K562 (cell line): Measurements from ENCODE around the gene MANEAL. TPM values are rescaled to one million over a fixed set of nuclear protein-coding genes. Genes with fewer than 3 reads are reported as not detected.
A peak's percentile ranks its signal among the peaks of the same experiment; 100 is the strongest.

ENCODE experiments used
- ATF1 ChIP-seq, 2 experiments: fragments of 450-650 bp in 1 of 2; IDR thresholded peaks; 2 replicates each; pipeline ENCODE4 v1.6.1; 2016; ENCODE audit warnings: missing compliant biosample characterization in 1 of 2, missing genetic modification characterization in 1 of 2
- BACH1 ChIP-seq: fragments of 200-800 bp; sonication (Bioruptor generic); IDR thresholded peaks from 2 replicates; pipeline ENCODE4 v1.6.1; 2016; ENCODE audit warnings: missing genetic modification characterization, missing compliant biosample characterization
- CBFA2T3 ChIP-seq: fragments of 450-650 bp; IDR thresholded peaks from 2 replicates; pipeline ENCODE4 v1.6.1; 2017
- CBX3 ChIP-seq, 2 experiments: IDR thresholded peaks; 1 replicate in 1 of 2; 2 replicates in 1 of 2; pipeline ENCODE4 v1.6.1; 2012; ENCODE audit warnings: inconsistent platforms in 2 of 2, low read length in 2 of 2, borderline replicate concordance in 1 of 2, control low read depth in 1 of 2
- CTBP1 ChIP-seq: fragments of 450-650 bp; IDR thresholded peaks from 2 replicates; pipeline ENCODE4 v1.6.1; 2016; ENCODE audit warnings: borderline replicate concordance
- HMGN3 ChIP-seq: IDR thresholded peaks from 2 replicates; pipeline ENCODE4 v1.6.1; 2011; ENCODE audit warnings: borderline replicate concordance, low read depth, mild to moderate bottlenecking, mixed read lengths, low read length; ENCODE audit not compliant: insufficient read length; ENCODE audit errors: extremely low read depth
- HMGXB4 ChIP-seq: sonication (generic); formaldehyde crosslinking; IDR thresholded peaks from 2 replicates; pipeline ENCODE4 v1.8.1; 2023; ENCODE audit warnings: mild to moderate bottlenecking, missing genetic modification reagents
- KHSRP ChIP-seq: fragments of 450-650 bp; IDR thresholded peaks from 2 replicates; pipeline ENCODE4 v1.6.1; 2017
- KLF1 ChIP-seq: fragments of 450-650 bp; IDR thresholded peaks from 2 replicates; pipeline ENCODE4 v1.6.1; 2016; ENCODE audit warnings: missing genetic modification characterization, missing compliant biosample characterization
- MAFG ChIP-seq: fragments of 450-650 bp; conservative IDR thresholded peaks from 2 replicates; pipeline ENCODE4 v1.6.1; 2016; ENCODE audit warnings: missing genetic modification characterization, missing compliant biosample characterization
- MTA1 ChIP-seq: fragments of 450-650 bp; IDR thresholded peaks from 2 replicates; pipeline ENCODE4 v1.6.1; 2017; ENCODE audit warnings: borderline replicate concordance
- MTA3 ChIP-seq: fragments of 450-650 bp; formaldehyde crosslinking; IDR thresholded peaks from 2 replicates; pipeline ENCODE4 v1.6.1; 2017; ENCODE audit warnings: mild to moderate bottlenecking, borderline replicate concordance
- NCOR1 ChIP-seq: fragments of 450-650 bp; IDR thresholded peaks from 2 replicates; pipeline ENCODE4 v1.6.1; 2016; ENCODE audit warnings: mild to moderate bottlenecking, moderate library complexity
- POLR2B ChIP-seq: fragments of 450-650 bp; IDR thresholded peaks from 2 replicates; pipeline ENCODE4 v1.6.1; 2018; ENCODE audit warnings: low read depth; ENCODE audit not compliant: partially characterized antibody
- SP2 ChIP-seq: IDR thresholded peaks from 2 replicates; pipeline ENCODE4 v1.6.1; 2011; ENCODE audit warnings: mild to moderate bottlenecking, low read depth, low read length, moderate library complexity; ENCODE audit not compliant: poor library complexity, severe bottlenecking; ENCODE audit errors: extremely low read depth
- STAG1 ChIP-seq: sonication (generic); formaldehyde crosslinking; IDR thresholded peaks from 2 replicates; pipeline ENCODE4 v1.5.0; 2020; ENCODE audit warnings: missing genetic modification reagents, borderline replicate concordance
- TARDBP ChIP-seq: fragments of 450-650 bp; IDR thresholded peaks from 2 replicates; pipeline ENCODE4 v1.6.1; 2016
- WHSC1 ChIP-seq: IDR thresholded peaks from one replicate; pipeline ENCODE4 v1.6.1; 2012; ENCODE audit warnings: low read length, control low read depth, inconsistent platforms
- ZBTB11 ChIP-seq, 3 experiments: fragments of 200-800 bp in 1 of 3; fragments of 250-450 bp in 1 of 3; fragments of 450-650 bp in 1 of 3; sonication (Bioruptor Pico) in 1 of 3; sonication (Bioruptor generic) in 1 of 3; formaldehyde crosslinking in 1 of 3; IDR thresholded peaks; 2 replicates each; pipeline versions ENCODE4 v1.6.1 to v1.8.0; 2016 to 2022; ENCODE audit warnings: mild to moderate bottlenecking in 2 of 3, missing genetic modification characterization in 2 of 3, missing compliant biosample characterization in 1 of 3, moderate library complexity in 1 of 3
- ZBTB43 ChIP-seq: sonication (generic); formaldehyde crosslinking; IDR thresholded peaks from 2 replicates; pipeline ENCODE4 v1.8.0; 2023; ENCODE audit warnings: mild to moderate bottlenecking, missing genetic modification reagents
- ZFP1 ChIP-seq: fragments of 450-650 bp; formaldehyde crosslinking; IDR thresholded peaks from 2 replicates; pipeline ENCODE4 v1.4.0; 2020; ENCODE audit warnings: mild to moderate bottlenecking, mixed read lengths
- ZNF184 ChIP-seq: sonication (generic); formaldehyde crosslinking; IDR thresholded peaks from 2 replicates; pipeline ENCODE4 v1.5.0; 2020; ENCODE audit warnings: missing genetic modification reagents
- ZNF589 ChIP-seq: fragments of 200-800 bp; sonication (Bioruptor generic); IDR thresholded peaks from 2 replicates; pipeline ENCODE4 v1.6.1; 2016; ENCODE audit warnings: low read depth, missing genetic modification characterization, missing compliant biosample characterization
- ZSCAN32 ChIP-seq: fragments of 450-650 bp; formaldehyde crosslinking; IDR thresholded peaks from 2 replicates; pipeline ENCODE4 v1.4.0; 2020; ENCODE audit warnings: mild to moderate bottlenecking, moderate library complexity
- polyA plus RNA-seq, 8 experiments: library from polyadenylated mRNA; depleted of rRNA in 4 of 8; stranded (reverse) in 5 of 8; unstranded in 3 of 8; fragments of >200 nt; fragmentation: Nextera tagmentation in 2 of 8; fragmentation: Illumina TruSeq in 1 of 8; extraction: Ambion mirVana in 2 of 8; extraction: Trizol in 1 of 8; gene quantifications; 2 replicates each; pipeline versions ENCODE4 v1.2.1 to v1.2.3, GENCODE V29; 2011 to 2014; ENCODE audit warnings: inconsistent platforms in 1 of 8, missing spikeins in 1 of 8
- total RNA-seq, 7 experiments: library from RNA; depleted of rRNA in 6 of 7; stranded (reverse); fragments of >200 nt in 6 of 7; fragmentation: Illumina TruSeq in 2 of 7; extraction: Trizol in 2 of 7; gene quantifications; 2 replicates each; pipeline versions ENCODE4 v1.2.1 to v1.2.3, GENCODE V29; 2011 to 2021; ENCODE audit warnings: low replicate concordance in 1 of 7

MANEAL gene
- total and polyA plus RNA-seq, 9 of the 15 experiments (the other 6 are each of a cell fraction or from before 2014, with no cell fraction given): 0.37 to 3.2 (median 1.2) TPM

GRCh38 chr1:37811027-37811655 is 17.5 kb downstream of the MANEAL start (continued):
- TF ChIP-seq HMGXB4 (CRISPR knock-in tag) (no peak), MAFG (peak; percentile 88), MTA3 (no peak), ZSCAN32 (no peak), ZBTB43 (no peak), SP2 (no peak), ATF1 (CRISPR knock-in tag; IDR thresholded peaks at IDR 0.05) (no peak), ATF1 (tag; IDR thresholded peaks at IDR 0.05) (no peak), ZBTB11 (CRISPR knock-in tag; IDR thresholded peaks at IDR 0.05) (no peak), MTA1 (no peak), POLR2B (no peak), ZNF589 (CRISPR knock-in tag) (no peak), HMGN3 (no peak), CBFA2T3 (no peak), TARDBP (no peak), STAG1 (CRISPR knock-in tag) (no peak; the same call in 1 of the 2 replicates), KHSRP (no peak), NCOR1 (no peak), KLF1 (tag) (no peak), WHSC1 (no peak), BACH1 (no peak), ZNF184 (CRISPR knock-in tag) (no peak), CBX3 (IDR thresholded peaks at IDR 0.05; ENCODE audit: borderline replicate concordance in 1 of 2, low read length in 2 of 2) (no peak), ZFP1 (CRISPR knock-in tag) (no peak), CTBP1 (peak; percentile 63)
